ENCODE measurements around the gene HCLS1. TPM values are rescaled to one million over a fixed set of nuclear protein-coding genes. Genes with fewer than 3 reads are reported as not detected.

Gene HCLS1
- 0.77 and 1.7 TPM in 2 replicates for total RNA-seq

DNA sequence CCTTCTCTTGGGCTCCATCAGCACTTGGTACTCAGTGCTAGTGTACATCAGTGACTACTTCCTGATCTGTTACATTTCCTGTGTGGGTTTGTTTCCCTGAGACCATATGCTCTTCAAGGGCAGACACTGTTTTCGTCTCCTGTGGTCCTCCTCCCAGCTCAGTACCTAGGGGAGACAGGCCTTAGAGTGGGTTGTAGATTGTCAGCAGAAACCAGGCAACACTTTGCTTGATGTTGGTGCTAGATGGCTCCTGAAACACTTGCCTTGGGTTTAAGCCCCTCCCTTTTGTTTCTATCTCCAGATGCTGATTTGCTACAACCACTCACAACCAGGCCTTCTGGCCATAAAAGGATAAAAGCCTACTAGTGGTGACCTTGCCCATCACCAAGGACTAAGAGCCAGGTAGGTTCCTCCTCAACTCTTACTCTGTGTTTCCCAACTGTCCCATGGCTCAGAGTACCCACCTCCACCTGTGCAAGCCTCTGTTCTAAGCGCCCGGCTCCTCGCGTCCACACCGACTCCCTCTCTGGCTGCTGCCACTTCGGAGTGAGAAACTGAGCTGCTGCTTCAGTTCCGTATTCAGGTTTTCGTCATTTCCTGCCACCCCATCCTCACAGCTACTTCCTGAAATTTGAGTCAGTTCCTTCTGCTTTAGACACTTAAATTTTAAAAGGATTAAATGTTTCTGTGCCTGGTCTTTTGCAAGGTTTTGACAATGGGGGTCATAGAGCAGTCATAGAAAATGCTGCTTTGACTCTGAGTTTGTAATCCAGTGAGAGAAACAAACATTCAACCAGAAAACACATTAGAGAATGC lies at the start of gene HCLS1:
Gene HCLS1 (minus strand): TSS at position 548 of the 816 bp plus-strand sequence. CDS start 2,556 bp downstream, outside the sequence.

GRCh38 chr3:121592856-121593702 lies 67.6 kb downstream of the HCLS1 start, which contains the start of gene FBXO40:
TSS of gene FBXO40 (plus strand) at chr3:121593379. CDS start at chr3:121620576, 27,197 bp downstream.

Other genes starting within 250 kb of the HCLS1 start
- gene POLQ, start 114.9 kb downstream of the HCLS1 start, total RNA-seq: 1.7 and 11.3 TPM in 2 replicates
- gene ARGFX, start 93.0 kb downstream of the HCLS1 start, total RNA-seq: not detected in 2 replicates
- not detected in 2 replicates for gene FBXO40, start 67.5 kb downstream of the HCLS1 start, total RNA-seq
- 33.7 and 58.1 TPM in 2 replicates for gene GOLGB1, start 88.8 kb upstream of the HCLS1 start, total RNA-seq
- gene IQCB1, start 174.2 kb upstream of the HCLS1 start, total RNA-seq: 10.0 and 14.1 TPM in 2 replicates
- gene EAF2, start 174.3 kb upstream of the HCLS1 start, total RNA-seq: 3.5 and 4.5 TPM in 2 replicates
- 0.19 and 0.28 TPM in 2 replicates for gene SLC15A2, start 233.5 kb upstream of the HCLS1 start, total RNA-seq

Data from regular cardiac myocyte (primary cell).